Trophoblast cell (in vitro differentiated cells and primary cell): ENCODE measurements around the gene VCL.

Source experiments
- DNase-seq, 2 donors: peaks; one replicate each; pipeline ENCODE4 v3.0.0-alpha.2; 2016
- H2AFZ ChIP-seq: 2 replicates; pipeline ENCODE4 v1.6.1; 2013; ENCODE audit warnings: low read length, moderate library complexity, mild to moderate bottlenecking; ENCODE audit not compliant: insufficient read depth, poor library complexity
- H2AK5ac ChIP-seq: 2 replicates; pipeline ENCODE4 v1.6.1; 2013; ENCODE audit warnings: mild to moderate bottlenecking, low read length
- H2BK120ac ChIP-seq: 2 replicates; pipeline ENCODE4 v1.6.1; 2013; ENCODE audit warnings: low read length, mild to moderate bottlenecking, moderate library complexity; ENCODE audit not compliant: insufficient read depth, poor library complexity
- H2BK12ac ChIP-seq: 2 replicates; pipeline ENCODE4 v1.6.1; 2013; ENCODE audit warnings: mild to moderate bottlenecking, low read length, moderate library complexity
- H2BK5ac ChIP-seq: 2 replicates; pipeline ENCODE4 v1.6.1; 2013; ENCODE audit warnings: low read length, low read depth, moderate library complexity, mild to moderate bottlenecking; ENCODE audit not compliant: poor library complexity
- H3K14ac ChIP-seq: 2 replicates; pipeline ENCODE4 v1.6.1; 2013; ENCODE audit warnings: mild to moderate bottlenecking, low read length
- H3K18ac ChIP-seq: 2 replicates; pipeline ENCODE4 v1.6.1; 2013; ENCODE audit warnings: mild to moderate bottlenecking, low read length
- H3K23ac ChIP-seq: 2 replicates; pipeline ENCODE4 v1.6.1; 2013; ENCODE audit warnings: low read length
- H3K27ac ChIP-seq: 2 replicates; pipeline ENCODE4 v1.5.1; 2013; ENCODE audit warnings: low read depth, mild to moderate bottlenecking, inconsistent platforms, low read length, moderate library complexity
- H3K27me3 ChIP-seq: 2 replicates; pipeline ENCODE4 v1.6.1; 2013; ENCODE audit warnings: inconsistent platforms, mild to moderate bottlenecking, low read length, moderate library complexity; ENCODE audit not compliant: insufficient read depth
- H3K36me3 ChIP-seq, 2 experiments: 1 replicate in 1 of 2; 2 replicates in 1 of 2; pipeline ENCODE4 v1.6.1; 2013; ENCODE audit warnings: low read length in 2 of 2, mild to moderate bottlenecking in 2 of 2, moderate library complexity in 1 of 2; ENCODE audit not compliant: insufficient read depth in 2 of 2, control insufficient read depth in 1 of 2
- H3K4ac ChIP-seq: 2 replicates; pipeline ENCODE4 v1.6.1; 2013; ENCODE audit warnings: low read depth, mild to moderate bottlenecking, low read length, moderate library complexity
- H3K4me1 ChIP-seq, 2 experiments: 1 replicate in 1 of 2; 2 replicates in 1 of 2; pipeline ENCODE4 v1.6.1; 2013; ENCODE audit warnings: low read length in 2 of 2, mild to moderate bottlenecking in 2 of 2, moderate library complexity in 1 of 2; ENCODE audit not compliant: insufficient read depth in 2 of 2, control insufficient read depth in 1 of 2
- H3K4me2 ChIP-seq: 2 replicates; pipeline ENCODE4 v1.6.1; 2013; ENCODE audit warnings: inconsistent platforms, mild to moderate bottlenecking, low read length, moderate library complexity
- H3K4me3 ChIP-seq: 2 replicates; pipeline ENCODE4 v1.5.1; 2013; ENCODE audit warnings: mild to moderate bottlenecking, low read depth, low read length, inconsistent platforms
- H3K79me1 ChIP-seq: one replicate; pipeline ENCODE4 v1.6.1; 2013; ENCODE audit warnings: low read length
- H3K79me2 ChIP-seq: 2 replicates; pipeline ENCODE4 v1.6.1; 2013; ENCODE audit warnings: low read length, mild to moderate bottlenecking; ENCODE audit not compliant: control insufficient read depth, insufficient read depth, poor library complexity
- H3K9ac ChIP-seq: 2 replicates; pipeline ENCODE4 v1.6.1; 2013; ENCODE audit warnings: mild to moderate bottlenecking, low read length
- H3K9me3 ChIP-seq: 2 replicates; pipeline ENCODE4 v1.6.1; 2013; ENCODE audit warnings: low read depth, mild to moderate bottlenecking, control low read depth, inconsistent platforms, low read length; ENCODE audit not compliant: insufficient read depth
- H4K12ac ChIP-seq: 2 replicates; pipeline ENCODE4 v1.6.1; 2013; ENCODE audit warnings: low read depth, mild to moderate bottlenecking, low read length, moderate library complexity
- H4K8ac ChIP-seq: 2 replicates; pipeline ENCODE4 v1.6.1; 2013; ENCODE audit warnings: low read depth, mild to moderate bottlenecking, low read length, moderate library complexity
- H4K91ac ChIP-seq: one replicate; pipeline ENCODE4 v1.6.1; 2013; ENCODE audit warnings: low read depth, mild to moderate bottlenecking, low read length, moderate library complexity
- WGBS: extraction: QIAGEN DNeasy Blood & Tissue Kit; methylation state at CpG from one replicate; pipeline ENCODE4 v1.1.7; 2013; ENCODE audit warnings: missing lambda C conversion rate; ENCODE audit not compliant: insufficient read length, insufficient coverage; ENCODE audit errors: extremely low coverage; 5-methylcytosine and 5-hydroxymethylcytosine counted together

VCL gene

GRCh38 chr10:74000892-74001669 is 3.2 kb downstream of the VCL start:
- peaks cover 22% of the 10 kb centered on the region for H3K79me2 ChIP-seq
- H3K14ac ChIP-seq, result no peak overlapping the region
- no peak overlapping the region for H3K4me3 ChIP-seq
- no peak overlapping the region for H2BK120ac ChIP-seq
- H4K12ac ChIP-seq, result no peak overlapping the region
- peak overlapping the region; percentile 43 for H3K4me2 ChIP-seq
- H2AK5ac ChIP-seq, result no peak overlapping the region
- peaks cover 5% of the 10 kb centered on the region in 2 experiments for H3K4me1 ChIP-seq
- H4K91ac ChIP-seq, result no peak overlapping the region
- H3K27ac ChIP-seq, result no peak overlapping the region
- H3K36me3 ChIP-seq, result no peaks in the 10 kb centered on the region
- no peak overlapping the region for H2AFZ ChIP-seq
- peaks cover 18% of the 10 kb centered on the region for H3K79me1 ChIP-seq
- no peak overlapping the region for H2BK5ac ChIP-seq
- H3K18ac ChIP-seq, result no peak overlapping the region
- DNase-seq, result no peak
- H2BK12ac ChIP-seq, result no peak overlapping the region
- H3K27me3 ChIP-seq, result no peaks in the 10 kb centered on the region
- peak overlapping the region; percentile 84 for H3K4ac ChIP-seq
- H3K9ac ChIP-seq, result no peak overlapping the region
- 100% methylated on average over 2 of the region's 7 CpGs for WGBS
- H3K9me3 ChIP-seq, result no peaks in the 10 kb centered on the region
- H3K23ac ChIP-seq, result no peak overlapping the region
- no peak overlapping the region for H4K8ac ChIP-seq

- Histone ChIP-seq H2BK12ac (no peak overlapping the region), H3K36me3 (peaks cover 4 to 12% of the 10 kb centered on the region in 2 experiments), H3K4me1 (no peaks in the 10 kb centered on the region), H3K4ac (no peak overlapping the region), H3K9me3 (no peaks in the 10 kb centered on the region), H3K18ac (no peak overlapping the region), H3K4me2 (no peak overlapping the region), H3K27ac (no peak overlapping the region), H4K8ac (no peak overlapping the region), H4K91ac (no peak overlapping the region), H3K79me2 (peaks cover 7% of the 10 kb centered on the region), H3K23ac (no peak overlapping the region), H3K4me3 (no peak overlapping the region), H3K14ac (no peak overlapping the region), H2AK5ac (no peak overlapping the region), H3K9ac (no peak overlapping the region), H4K12ac (no peak overlapping the region), H3K27me3 (no peaks in the 10 kb centered on the region), H2AFZ (no peak overlapping the region), H2BK120ac (no peak overlapping the region), H3K79me1 (no peaks in the 10 kb centered on the region), H2BK5ac (no peak overlapping the region)
- WGBS, result no CpG with 5 or more reads among the region's 1 CpG
- no peak for DNase-seq
Measured at GRCh38 chr10:74006269-74006668, 8.4 kb downstream of the VCL start.

GRCh38 chr10:74008212-74008731 is 10.4 kb downstream of the VCL start:
- H3K18ac ChIP-seq, result no peak overlapping the region
- no peak overlapping the region for H3K27ac ChIP-seq
- H4K8ac ChIP-seq, result no peak overlapping the region
- no peak overlapping the region for H2AK5ac ChIP-seq
- peak in 1 of 2 donors; percentile 58 for DNase-seq
- no peak overlapping the region for H3K9ac ChIP-seq
- H3K9me3 ChIP-seq, result no peaks in the 10 kb centered on the region
- H3K27me3 ChIP-seq, result no peaks in the 10 kb centered on the region
- H3K4me3 ChIP-seq, result no peak overlapping the region
- peaks cover 4 to 12% of the 10 kb centered on the region in 2 experiments for H3K36me3 ChIP-seq
- H3K79me2 ChIP-seq, result peaks cover 7% of the 10 kb centered on the region
- H4K91ac ChIP-seq, result no peak overlapping the region
- H3K4me1 ChIP-seq, result no peaks in the 10 kb centered on the region
- H2BK120ac ChIP-seq, result no peak overlapping the region
- WGBS, result no CpG with 5 or more reads among the region's 3 CpGs
- peak overlapping the region; percentile 79 for H3K4ac ChIP-seq
- no peaks in the 10 kb centered on the region for H3K79me1 ChIP-seq
- H2BK12ac ChIP-seq, result no peak overlapping the region
- H3K23ac ChIP-seq, result no peak overlapping the region
- H2BK5ac ChIP-seq, result no peak overlapping the region
- no peak overlapping the region for H3K14ac ChIP-seq
- no peak overlapping the region for H3K4me2 ChIP-seq
- no peak overlapping the region for H4K12ac ChIP-seq
- H2AFZ ChIP-seq, result no peak overlapping the region

- H3K4me2 ChIP-seq, result no peak overlapping the region
- H3K9me3 ChIP-seq, result no peaks in the 10 kb centered on the region
- no CpG with 5 or more reads among the region's 6 CpGs for WGBS
- H3K14ac ChIP-seq, result no peak overlapping the region
- no peak overlapping the region for H2BK120ac ChIP-seq
- H2BK12ac ChIP-seq, result no peak overlapping the region
- no peaks in the 10 kb centered on the region for H3K79me1 ChIP-seq
- no peak overlapping the region for H2AFZ ChIP-seq
- H3K18ac ChIP-seq, result no peak overlapping the region
- H4K12ac ChIP-seq, result no peak overlapping the region
- peaks cover 11% of the 10 kb centered on the region for H3K79me2 ChIP-seq
- peak overlapping the region; percentile 94 for H3K4ac ChIP-seq
- no peak overlapping the region for H4K8ac ChIP-seq
- H2AK5ac ChIP-seq, result no peak overlapping the region
- no peak overlapping the region for H4K91ac ChIP-seq
- DNase-seq, result no peak
- no peak overlapping the region for H3K4me3 ChIP-seq
- no peak overlapping the region for H3K9ac ChIP-seq
- H3K36me3 ChIP-seq, result peaks cover 6 to 12% of the 10 kb centered on the region in 2 experiments
- H2BK5ac ChIP-seq, result no peak overlapping the region
- no peak overlapping the region for H3K27ac ChIP-seq
- no peaks in the 10 kb centered on the region for H3K4me1 ChIP-seq
- H3K27me3 ChIP-seq, result no peaks in the 10 kb centered on the region
- no peak overlapping the region for H3K23ac ChIP-seq
Measured at GRCh38 chr10:74011017-74011416, 13.1 kb downstream of the VCL start.
